ENCODE measurements around the gene ADGRV1.

The ADGRV1 gene

GRCh38 chr5:91133183-91133582 lies 574.6 kb downstream of the ADGRV1 start:
- DNase-seq (ENCODE audit: low read depth in 2 of 2) = no peak

DNA sequence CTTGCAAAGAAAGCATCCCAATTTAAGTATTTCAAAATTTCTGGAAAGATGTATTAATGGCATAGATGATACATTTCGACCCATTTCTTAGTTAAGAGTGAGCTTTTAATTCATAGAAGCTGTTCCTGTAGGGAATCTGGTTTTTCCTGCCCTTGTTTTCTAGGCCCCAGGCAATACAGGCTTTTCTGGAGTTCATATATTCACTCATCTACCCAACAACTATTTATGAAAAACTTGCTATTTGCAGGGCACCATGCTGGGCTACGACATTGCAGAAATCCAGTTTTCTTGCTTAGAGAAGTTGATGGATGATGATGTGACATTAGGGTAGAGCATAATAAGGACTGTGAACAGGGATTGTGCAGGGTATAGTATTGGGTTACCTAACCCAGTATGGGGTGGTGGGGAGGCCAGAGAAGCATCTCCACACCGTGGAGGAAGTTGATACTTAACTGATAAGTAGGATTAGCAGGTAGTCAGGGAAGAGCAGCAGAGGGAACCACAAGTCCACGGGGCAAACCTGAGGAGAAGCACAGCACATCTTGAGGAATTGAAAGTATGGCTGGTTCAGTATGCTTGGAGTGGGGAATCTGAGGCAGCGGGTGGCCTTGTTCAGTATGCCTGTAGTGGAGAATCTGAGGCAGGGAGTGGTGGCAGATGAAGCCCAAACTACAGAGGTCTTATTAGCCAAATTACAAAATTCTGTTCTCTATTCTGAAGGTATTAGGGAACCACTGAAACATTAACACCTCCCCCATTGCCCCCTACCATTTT lies 577.1 kb downstream of the ADGRV1 start:
- DNase-seq (ENCODE audit: low read depth in 2 of 2) = no peak

GRCh38 chr5:91136271-91136670 lies 577.7 kb downstream of the ADGRV1 start:
- DNase-seq (ENCODE audit: low read depth in 2 of 2) = no peak

DNA sequence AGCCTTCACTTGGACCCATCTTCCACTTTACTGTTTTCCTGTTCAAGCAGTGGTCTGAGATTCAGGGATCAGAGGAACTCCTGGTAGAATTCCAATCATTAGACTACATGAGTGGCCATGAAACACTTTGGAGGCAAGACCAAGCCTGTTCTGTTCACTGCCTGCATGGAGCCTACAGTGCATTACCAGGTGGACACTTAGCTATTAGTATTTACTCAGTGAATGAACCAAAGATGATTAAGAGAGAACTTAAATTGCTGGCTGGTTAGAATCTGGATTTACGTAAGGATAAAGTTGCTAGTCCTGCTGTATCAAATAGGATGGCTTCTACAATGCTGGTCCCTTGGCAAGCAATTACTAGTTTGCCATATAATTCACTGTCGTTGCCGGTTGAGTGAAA lies 579.0 kb downstream of the ADGRV1 start:
- DNase-seq (ENCODE audit: low read depth in 2 of 2) = no peak

DNA sequence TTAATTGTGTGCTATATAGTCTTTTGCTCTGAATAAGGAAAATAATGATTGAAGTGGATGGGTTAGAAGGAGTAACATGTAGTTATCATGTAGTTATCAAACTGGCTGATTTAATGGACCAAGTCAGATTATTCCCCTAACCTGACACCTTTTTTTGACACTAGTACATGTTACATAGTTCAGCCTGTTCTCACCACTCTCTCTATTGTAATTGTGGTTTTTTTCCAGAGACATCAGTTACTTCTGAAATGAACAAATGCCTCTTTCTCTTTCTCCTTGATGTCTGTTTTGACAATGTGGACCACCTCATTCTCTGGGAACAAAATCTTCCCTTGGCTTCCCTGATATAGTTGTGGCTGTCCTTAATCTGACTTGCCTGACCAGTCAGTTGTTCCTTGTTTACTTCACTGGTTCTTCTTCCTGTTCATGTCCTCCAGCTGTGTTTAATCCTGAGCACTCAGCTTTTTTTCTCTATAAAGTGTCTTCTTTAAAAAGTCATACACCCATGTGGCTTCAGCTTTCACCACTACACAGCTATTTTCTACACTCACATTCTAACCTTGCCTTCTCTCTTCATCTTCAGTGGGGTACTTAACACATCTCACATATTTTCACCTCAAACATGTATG lies 581.1 kb downstream of the ADGRV1 start:
- DNase-seq (ENCODE audit: low read depth in 2 of 2) = no peak

DNA sequence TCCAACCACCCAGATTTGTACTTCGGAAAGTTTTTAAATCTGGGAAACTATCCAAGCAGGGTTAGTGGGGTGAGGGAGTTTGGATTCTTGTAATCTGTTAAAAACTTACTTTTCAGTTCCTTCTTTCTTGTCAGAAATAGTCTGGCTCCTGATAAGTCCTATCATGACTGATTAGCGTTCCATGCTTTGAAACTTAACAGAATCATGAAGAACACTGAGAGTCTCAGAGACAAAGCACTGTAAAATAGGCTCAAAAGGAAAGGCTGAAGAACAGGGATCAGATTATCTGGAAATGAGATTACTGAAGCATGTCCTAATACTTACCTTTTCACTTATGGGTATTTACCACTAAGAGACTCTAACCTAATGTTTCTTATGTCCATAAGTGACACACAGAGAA lies 582.1 kb downstream of the ADGRV1 start:
- DNase-seq (ENCODE audit: low read depth in 2 of 2) = no peak

GRCh38 chr5:91141642-91142041 lies 583.0 kb downstream of the ADGRV1 start:
- DNase-seq (ENCODE audit: low read depth in 2 of 2) = no peak

DNA sequence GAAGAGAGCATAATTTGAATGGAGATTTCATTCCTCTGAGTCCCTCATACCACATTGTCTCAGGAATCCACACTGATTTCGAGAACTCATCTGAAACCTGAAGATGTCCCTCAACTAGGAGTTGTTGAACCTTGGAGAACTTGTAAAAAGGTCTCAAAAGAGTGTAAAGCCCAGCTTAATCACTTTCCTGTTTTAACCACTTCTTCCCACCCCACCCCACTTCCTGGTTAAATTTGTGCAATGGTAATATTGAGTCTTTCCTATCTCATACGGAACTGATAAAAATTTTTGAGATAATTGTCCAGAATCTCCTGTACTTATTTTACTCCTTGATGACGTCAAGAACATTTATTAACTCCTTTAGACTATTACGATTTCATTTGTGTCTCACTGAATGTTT lies 583.8 kb downstream of the ADGRV1 start:
- DNase-seq (ENCODE audit: low read depth in 2 of 2) = no peak

GRCh38 chr5:91142819-91143218 lies 584.2 kb downstream of the ADGRV1 start:
- DNase-seq (ENCODE audit: low read depth in 2 of 2) = no peak

DNA sequence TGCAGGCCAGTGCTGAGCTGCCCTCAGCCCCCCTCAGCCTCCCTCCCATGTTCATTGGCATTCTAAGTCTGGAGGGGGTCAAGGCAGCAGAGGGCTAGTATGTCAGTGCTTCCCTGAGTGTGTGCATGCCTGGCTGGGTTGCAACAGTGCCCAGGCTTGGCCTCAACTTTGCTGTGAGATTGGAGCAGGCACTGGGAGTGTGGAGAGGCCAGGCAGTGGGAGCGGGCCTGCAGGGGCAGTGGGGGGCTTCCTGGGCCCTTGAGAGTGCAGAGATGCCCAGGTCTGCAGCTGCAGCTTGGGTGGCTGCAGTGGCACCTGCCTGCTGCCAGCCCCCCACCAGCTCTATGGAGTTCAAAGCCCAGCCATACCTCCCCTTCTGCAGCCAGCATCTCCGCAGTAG lies 585.2 kb downstream of the ADGRV1 start:
- DNase-seq (ENCODE audit: low read depth in 2 of 2) = no peak

GRCh38 chr5:91144491-91145332 lies 586.1 kb downstream of the ADGRV1 start:
- DNase-seq (ENCODE audit: low read depth in 2 of 2) = no peak

DNA sequence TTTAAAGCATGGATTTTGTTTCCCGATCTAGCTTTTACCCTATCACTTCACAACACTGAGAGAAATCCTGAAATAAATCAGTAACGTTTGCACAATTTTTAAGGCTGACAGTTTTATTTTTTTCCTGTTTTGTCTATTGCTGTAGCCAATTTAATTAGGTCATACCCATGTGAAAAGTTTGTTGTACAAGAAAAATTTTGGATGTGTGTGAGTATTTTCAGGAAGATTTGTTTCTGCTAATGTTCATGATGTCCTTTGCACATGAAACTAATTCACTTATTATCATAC lies 586.7 kb downstream of the ADGRV1 start:
- DNase-seq (ENCODE audit: low read depth in 2 of 2) = no peak

DNA sequence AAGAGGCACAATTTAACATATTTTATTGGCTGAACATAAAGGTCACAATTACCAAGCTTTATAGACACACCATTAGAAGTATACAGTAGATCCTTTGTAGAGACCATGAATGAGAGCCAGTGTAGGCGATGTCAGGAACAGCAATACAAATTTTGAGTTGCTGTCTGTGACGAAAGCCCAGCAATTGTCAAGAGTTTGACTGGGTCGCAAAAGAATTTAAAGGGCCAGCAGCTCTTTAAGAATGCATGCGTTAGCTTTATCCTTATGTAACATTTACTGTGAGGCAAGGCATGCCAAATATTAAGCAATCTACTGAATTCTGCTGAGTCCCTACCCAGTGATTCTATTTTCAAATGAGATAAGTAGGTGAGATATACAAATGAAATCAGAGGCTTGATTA lies 587.6 kb downstream of the ADGRV1 start:
- DNase-seq (ENCODE audit: low read depth in 2 of 2) = no peak

DNA sequence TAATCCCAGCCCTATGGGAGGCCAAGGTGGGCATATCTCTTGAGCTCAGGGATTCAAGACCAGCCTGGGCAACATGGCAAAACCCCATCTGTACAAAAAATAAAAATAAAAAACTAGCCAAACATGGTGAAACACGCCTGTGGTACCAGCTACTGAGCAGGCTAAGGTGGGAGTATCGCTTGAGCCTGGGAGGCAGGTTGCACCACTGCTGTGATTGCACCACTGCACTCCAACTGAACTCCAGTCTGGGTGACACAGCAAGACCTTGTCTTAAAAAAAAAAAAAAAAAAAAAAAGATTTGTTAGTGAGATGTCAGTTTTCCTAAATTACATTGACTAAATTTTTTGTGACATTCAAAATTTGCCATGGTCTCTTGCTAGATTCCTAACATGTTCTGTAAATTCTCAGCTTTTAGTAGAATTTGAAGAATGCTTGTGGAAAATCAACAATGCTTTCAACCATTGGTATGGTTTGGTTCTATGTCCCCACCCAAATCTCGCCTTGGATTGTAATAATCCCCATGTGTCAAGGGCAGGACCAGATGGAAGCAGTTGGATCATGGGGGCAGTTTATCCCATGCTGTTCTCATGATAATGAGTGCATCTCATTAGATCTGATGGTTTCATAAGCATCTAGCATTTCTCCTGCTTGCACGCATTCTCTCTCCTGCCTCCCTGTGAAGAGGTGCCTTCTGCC lies 588.5 kb downstream of the ADGRV1 start:
- no peak for DNase-seq (ENCODE audit: low read depth in 2 of 2)

GRCh38 chr5:91150234-91150633 lies 591.6 kb downstream of the ADGRV1 start:
- DNase-seq (ENCODE audit: low read depth in 2 of 2) = no peak

- DNase-seq (ENCODE audit: low read depth in 2 of 2) = no peak
Observed at GRCh38 chr5:91150636-91151035, 592.0 kb downstream of the ADGRV1 start.

GRCh38 chr5:91151947-91152346 lies 593.4 kb downstream of the ADGRV1 start:
- DNase-seq (ENCODE audit: low read depth in 2 of 2) = no peak

DNA sequence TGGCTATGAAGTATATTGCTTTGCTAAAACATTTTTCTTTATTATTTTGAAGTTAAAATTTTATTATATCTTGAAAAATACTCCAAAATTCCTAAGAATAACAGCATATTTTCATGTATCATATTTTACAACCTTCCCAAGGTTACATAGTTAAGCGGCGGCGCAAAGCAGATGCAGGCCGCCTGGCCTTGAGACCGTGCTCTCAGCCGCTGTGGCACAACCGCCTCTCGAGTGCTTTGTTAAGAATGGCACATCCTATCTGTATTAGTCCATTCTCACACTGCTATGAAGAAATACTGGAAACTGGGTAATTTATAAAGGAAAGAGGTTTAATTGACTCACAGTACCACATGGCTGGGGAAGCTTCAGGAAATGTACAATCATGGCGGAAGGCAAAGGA lies 595.7 kb downstream of the ADGRV1 start:
- no peak for DNase-seq (ENCODE audit: low read depth in 2 of 2)

DNA sequence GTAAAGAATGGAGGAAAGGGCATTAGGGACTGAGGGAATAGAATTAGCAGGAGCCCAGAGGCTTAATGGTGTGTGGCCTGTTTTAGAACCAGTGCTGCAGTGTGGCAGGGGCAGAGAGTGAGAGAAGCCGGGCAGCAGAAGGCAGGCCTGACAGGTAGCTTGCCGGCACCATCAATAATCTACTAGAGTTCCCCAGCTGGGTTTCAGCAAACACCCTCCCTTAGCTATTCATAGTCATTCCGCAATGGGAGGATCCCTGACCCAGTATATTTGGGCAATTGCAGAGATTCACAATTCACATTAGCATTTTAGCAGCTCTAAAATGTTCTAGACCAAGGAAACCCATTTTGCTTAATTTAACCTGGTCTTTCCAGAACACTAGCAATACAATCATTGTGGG lies 596.7 kb downstream of the ADGRV1 start:
- no peak for DNase-seq (ENCODE audit: low read depth in 2 of 2)

DNA sequence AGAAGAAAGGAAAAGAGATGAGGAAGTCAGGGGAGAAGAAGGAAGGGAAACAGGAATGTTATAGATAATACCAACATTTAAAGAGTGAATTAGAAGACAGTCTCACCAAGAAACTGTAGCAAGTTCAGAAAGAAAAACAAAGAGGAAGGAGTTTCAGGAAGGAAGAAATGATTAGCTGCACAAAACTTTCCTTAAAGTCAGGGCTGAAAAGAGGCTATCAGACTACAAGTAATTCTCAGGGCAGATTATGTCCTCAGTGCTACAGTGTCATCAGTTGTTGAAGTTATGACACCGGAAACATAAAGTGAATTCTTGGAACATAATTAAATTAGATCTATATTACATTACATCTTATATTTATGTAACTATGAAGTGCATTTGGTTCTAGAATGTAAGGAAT lies 597.6 kb downstream of the ADGRV1 start:
- no peak for DNase-seq (ENCODE audit: low read depth in 2 of 2)

DNA sequence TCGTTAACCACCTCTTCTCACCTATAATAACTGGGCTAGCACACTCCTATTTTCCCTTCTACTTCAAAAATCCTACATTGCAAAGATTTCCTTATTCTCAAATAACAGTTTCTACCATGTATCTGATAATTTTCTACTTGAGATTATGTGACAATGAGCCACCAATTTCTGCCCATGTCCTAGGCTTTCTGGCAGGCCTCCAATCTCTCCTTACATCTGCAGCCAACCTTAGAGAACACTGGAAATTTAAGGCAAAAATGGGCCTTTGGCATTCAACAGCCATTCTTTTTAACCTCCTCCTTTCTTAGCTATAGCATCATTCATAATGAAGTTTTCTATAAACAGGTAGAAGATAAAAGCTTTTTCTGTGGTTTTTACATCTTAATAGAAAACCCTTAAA lies 599.4 kb downstream of the ADGRV1 start:
- no peak for DNase-seq (ENCODE audit: low read depth in 2 of 2)

GRCh38 chr5:91159647-91160046 lies 601.0 kb downstream of the ADGRV1 start:
- no peak for DNase-seq (ENCODE audit: low read depth in 2 of 2)

Data from activated CD8-positive, alpha-beta memory T cell treated with anti-CD3 and anti-CD28 coated beads for 4 hours (primary cell).